Measurements from ENCODE around the gene MORC1.
"Not testable (repeated sequence)": the region's sequence is repeated elsewhere in the genome, so short reads cannot be mapped to it uniquely, and the experiment has no call there.

The MORC1 gene

DNA sequence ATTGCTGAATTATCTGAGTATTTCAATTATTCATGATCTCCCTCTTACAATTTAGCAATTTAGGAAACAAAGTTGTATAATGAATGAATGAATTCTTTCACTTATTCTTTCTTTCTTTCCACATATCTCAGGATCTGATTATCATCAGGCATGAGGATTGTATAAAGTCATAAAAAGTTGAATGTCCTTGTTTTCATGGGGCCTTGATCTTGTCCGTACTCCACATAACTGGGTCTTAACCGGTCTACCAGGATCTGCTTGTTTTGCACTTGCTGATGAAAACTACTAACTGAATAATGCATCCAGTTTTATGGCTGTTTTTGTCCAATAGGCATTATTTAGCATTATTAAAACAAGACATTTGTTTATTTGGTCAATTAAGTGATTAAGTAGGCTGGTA, 31.1 kb upstream of the MORC1 start:
- TF ChIP-seq, protein P1, sequence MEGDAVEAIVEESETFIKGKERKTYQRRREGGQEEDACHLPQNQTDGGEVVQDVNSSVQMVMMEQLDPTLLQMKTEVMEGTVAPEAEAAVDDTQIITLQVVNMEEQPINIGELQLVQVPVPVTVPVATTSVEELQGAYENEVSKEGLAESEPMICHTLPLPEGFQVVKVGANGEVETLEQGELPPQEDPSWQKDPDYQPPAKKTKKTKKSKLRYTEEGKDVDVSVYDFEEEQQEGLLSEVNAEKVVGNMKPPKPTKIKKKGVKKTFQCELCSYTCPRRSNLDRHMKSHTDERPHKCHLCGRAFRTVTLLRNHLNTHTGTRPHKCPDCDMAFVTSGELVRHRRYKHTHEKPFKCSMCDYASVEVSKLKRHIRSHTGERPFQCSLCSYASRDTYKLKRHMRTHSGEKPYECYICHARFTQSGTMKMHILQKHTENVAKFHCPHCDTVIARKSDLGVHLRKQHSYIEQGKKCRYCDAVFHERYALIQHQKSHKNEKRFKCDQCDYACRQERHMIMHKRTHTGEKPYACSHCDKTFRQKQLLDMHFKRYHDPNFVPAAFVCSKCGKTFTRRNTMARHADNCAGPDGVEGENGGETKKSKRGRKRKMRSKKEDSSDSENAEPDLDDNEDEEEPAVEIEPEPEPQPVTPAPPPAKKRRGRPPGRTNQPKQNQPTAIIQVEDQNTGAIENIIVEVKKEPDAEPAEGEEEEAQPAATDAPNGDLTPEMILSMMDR (IDR thresholded peaks at IDR 0.05) = no peak
- H3K27ac ChIP-seq = no peak overlapping the region
- DNase-seq (ENCODE audit: low spot score) = no peak

DNA sequence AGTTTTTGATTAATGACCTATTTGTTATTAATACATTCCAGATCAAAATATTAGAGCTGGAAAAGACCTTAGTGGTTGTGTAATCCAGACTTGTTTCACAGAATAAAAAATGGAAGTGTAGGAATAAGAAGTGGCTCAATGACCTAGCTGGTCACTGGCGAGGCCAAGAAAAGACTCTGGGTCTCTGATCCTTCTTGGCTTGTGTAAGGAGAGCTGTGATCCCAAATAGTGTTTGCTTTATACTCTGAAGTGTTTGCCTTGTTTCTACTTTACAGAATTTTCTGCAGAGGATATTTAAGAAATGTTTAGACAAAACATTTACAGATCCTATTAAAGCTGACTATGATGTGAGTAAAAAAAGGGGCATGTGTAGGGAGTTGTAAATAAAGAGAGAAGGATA, 25.7 kb upstream of the MORC1 start:
- TF ChIP-seq, protein P1 (IDR thresholded peaks at IDR 0.05) = no peak
- H3K27ac ChIP-seq = no peak overlapping the region
- no peak for DNase-seq (ENCODE audit: low spot score)
- H3K4me3 ChIP-seq = no peak overlapping the region

More for the DNA sequence above, 31.1 kb upstream of the MORC1 start:
- H3K4me3 ChIP-seq = no peak overlapping the region

DNA sequence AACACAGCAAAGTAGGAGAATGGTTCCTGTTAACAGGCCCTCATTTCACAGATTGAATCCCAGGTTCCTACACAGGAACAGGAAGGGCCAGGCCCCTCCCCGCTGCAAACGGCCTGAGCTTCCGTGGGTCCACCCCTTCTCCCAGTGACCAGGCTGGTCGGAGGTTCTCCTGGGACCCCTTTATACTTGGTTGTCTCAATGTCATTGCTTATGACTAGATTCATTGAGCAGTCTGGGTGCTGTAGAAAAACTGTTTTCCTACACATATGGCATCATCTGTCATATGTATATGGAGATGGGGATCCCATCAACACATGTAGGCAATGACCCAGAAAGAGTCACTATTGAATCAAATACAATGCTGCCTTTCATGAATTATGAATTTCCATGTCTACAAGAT, 22.4 kb upstream of the MORC1 start:
- TF ChIP-seq, protein P1 (IDR thresholded peaks at IDR 0.05) = no peak
- Histone ChIP-seq H3K27ac (no peak overlapping the region), H3K4me3 (no peak overlapping the region)
- no peak for DNase-seq (ENCODE audit: low spot score)

DNA sequence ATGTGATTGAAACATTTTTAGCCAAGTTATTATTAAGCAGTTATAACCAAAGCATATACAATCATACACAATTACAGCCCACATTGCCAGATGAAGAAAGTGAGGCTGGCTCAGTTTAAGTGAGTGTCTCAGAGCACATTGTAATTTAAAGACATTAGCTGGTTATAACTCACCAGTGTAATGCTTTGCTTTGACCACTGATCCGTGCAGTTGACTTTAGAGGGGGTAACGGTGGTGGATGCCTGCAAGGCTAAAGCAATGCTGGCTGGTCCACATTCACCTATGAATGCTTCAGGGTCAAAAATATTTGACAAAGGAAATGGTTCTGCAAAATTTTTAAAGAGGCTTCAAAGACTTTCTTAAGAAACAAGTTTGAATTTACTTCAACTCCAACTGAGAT, 19.8 kb upstream of the MORC1 start:
- DNase-seq (ENCODE audit: low spot score) = no peak
- no peak overlapping the region for H3K4me3 ChIP-seq
- no peak overlapping the region for H3K27ac ChIP-seq
- TF ChIP-seq, protein P1 (IDR thresholded peaks at IDR 0.05) = no peak

DNA sequence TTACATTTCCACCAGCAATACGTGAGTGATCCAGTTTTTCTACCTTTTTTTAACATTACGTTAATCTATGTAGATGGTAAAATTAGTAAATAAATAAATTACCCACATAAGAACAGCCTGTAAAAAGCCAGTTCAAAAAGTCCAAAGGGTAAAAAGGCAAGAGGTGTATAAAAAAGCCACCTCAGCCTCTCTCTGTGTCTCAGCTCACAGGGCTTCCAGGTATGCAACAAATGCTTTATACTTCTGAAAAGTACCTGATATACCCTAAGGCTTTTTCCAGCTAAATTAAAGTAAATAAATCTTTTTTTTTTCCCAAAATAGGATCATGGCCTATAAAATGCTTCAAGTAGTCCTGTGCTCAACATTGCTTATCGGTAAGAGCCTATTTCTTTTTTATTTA, 18.6 kb upstream of the MORC1 start, which contains the start of gene C3orf85:
Gene C3orf85 (plus strand): TSS at position 197 of the 400 bp plus-strand sequence. CDS start 129 bp downstream, at position 326.
- Histone ChIP-seq H3K27ac (no peak within 1 kb of the TSS), H3K4me3 (no peak within 1 kb of the TSS)
- DNase-seq (ENCODE audit: low spot score) = no peak
- TF ChIP-seq, protein P1 (IDR thresholded peaks at IDR 0.05) = no peak

DNA sequence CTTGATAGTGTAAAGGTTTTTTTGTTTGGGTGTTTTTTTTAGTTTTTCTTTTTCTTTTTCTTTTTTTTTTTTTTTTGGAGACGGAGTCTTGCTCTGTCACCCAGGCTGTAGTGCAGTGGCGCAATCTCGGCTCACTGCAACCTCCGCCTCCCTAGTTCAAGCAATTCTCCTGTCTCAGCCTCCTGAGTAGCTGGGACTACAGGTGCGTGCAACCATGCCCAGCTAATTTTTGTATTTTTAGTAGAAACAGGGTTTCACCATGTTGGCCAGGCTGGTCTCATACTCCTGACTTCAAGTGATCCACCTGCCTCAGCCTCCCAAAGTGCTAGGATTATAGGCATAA, 15.5 kb upstream of the MORC1 start:
- not testable (repeated sequence) for DNase-seq (ENCODE audit: low spot score)

DNA sequence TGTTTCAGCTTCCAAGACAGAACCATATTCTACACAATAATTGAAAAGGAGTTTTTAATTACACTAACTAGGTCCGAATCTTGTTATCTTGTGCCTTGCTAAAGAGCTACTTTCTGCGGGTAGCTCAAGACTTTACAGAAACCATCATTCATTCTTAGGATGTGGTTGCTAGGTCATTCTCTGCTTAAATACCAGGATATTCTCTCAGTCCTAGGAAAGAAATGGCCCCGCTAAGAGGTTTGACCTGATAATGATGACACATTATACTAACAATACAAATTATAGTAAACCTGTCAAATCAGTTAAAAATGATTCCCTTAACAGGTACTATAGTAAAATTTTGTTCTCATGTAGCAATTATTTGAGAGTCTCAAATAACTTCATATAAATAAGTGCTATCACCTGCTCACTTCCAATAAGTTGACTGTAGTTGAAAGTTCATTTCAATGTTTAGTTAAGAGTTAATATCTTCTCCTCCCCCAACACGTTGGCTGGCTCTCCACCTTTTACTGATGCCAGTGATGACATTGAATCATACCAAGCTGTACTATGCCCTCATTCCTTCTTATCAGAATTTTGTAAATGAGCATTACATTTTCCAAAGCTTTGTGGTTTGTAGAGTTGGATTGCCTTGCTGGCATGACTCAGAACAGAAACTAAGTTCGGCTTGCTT, 15.0 kb upstream of the MORC1 start:
- no peak for DNase-seq (ENCODE audit: low spot score)
- H3K27ac ChIP-seq = no peak overlapping the region
- H3K4me3 ChIP-seq = no peak overlapping the region
- TF ChIP-seq, protein P1 (IDR thresholded peaks at IDR 0.05) = no peak

More for the DNA sequence above, 15.5 kb upstream of the MORC1 start:
- H3K27ac ChIP-seq, H3K4me3 ChIP-seq: not testable (repeated sequence)
